ENCODE data around the gene TAF1B.

GRCh38 chr2:9967053-9967775 is 123.9 kb downstream of the TAF1B start:
- no peak for TF ChIP-seq CTCF (IDR thresholded peaks at IDR 0.05; ENCODE audit: poor library complexity)
- TF ChIP-seq EZH2 (IDR thresholded peaks at IDR 0.05; ENCODE audit: borderline replicate concordance), result no peak
- TF ChIP-seq EZH2phosphoT487 (IDR thresholded peaks at IDR 0.05; ENCODE audit: low read depth, severe bottlenecking, unreplicated experiment), result no peak
